Measurements from ENCODE around the gene SH3PXD2A. TPM values are rescaled to one million over a fixed set of nuclear protein-coding genes. Genes with fewer than 3 reads are reported as not detected.
A peak's percentile ranks its signal among the peaks of the same experiment; 100 is the strongest.

The SH3PXD2A gene
- total and polyA plus RNA-seq, 3 experiments from 2014 or later, result 0.48 to 8.0 (median 7.7) TPM

DNA sequence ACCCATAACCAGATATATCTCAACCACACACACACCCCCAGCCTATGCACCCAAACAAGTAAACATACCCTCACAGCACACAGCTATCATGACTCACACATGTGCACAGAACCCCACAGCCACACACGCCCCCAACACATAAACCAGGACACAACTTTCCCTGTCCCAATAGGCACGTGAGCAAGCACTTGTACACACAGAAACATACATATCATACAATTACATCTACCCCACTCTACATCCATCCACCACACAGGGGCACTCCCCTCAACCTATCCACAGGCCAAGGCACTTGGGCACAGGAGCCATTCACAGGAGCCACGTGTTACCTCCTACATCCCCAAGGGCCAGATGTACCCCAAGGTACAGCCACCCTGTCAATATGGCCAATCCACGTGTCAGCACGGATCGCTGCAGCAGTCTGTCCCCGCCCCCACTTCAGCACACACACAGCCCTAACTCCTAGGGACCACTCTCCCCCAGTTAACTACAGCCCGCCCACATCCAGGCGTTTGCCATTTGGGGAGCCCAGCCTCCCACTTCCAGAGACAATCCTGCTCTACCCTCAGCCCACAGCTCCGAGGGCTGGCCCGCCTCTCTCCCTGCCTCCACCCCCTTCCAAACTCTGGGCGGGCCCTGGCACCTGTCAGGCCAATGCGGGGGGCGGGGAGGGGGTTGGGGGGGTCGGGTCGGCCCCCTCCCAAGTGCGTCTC is 163.5 kb downstream of the SH3PXD2A start:
- DNase-seq, result no peak
- Mint-ChIP-seq H3K27me3 (no peaks in the 10 kb centered on the region), H3K36me3 (peaks cover 0 to 2% (median 0%) of the 10 kb centered on the region in 3 donors), H3K9me3 (no peaks in the 10 kb centered on the region), H3K27ac (peak overlapping the region; percentile 3 to 97 (median 80)), H3K4me3 (peak overlapping the region; percentile 57 to 85 (median 70)), H3K4me1 (peaks cover 22 to 40% (median 28%) of the 10 kb centered on the region in 3 donors)
- Histone ChIP-seq H3K4me3 (ENCODE audit: low read length) (no peak overlapping the region), H3K9me3 (ENCODE audit: low read length) (no peaks in the 10 kb centered on the region), H3K36me3 (ENCODE audit: insufficient read depth, low read length) (no peaks in the 10 kb centered on the region), H3K27me3 (ENCODE audit: insufficient read depth, low read length, poor library complexity, severe bottlenecking) (no peaks in the 10 kb centered on the region), H3K27ac (ENCODE audit: low read depth, low read length) (no peak overlapping the region), H3K4me1 (ENCODE audit: insufficient read depth, low read length) (peaks cover 37% of the 10 kb centered on the region)
- ChIA-PET CTCF (no interaction called here), POLR2A (no interaction called here)

DNA sequence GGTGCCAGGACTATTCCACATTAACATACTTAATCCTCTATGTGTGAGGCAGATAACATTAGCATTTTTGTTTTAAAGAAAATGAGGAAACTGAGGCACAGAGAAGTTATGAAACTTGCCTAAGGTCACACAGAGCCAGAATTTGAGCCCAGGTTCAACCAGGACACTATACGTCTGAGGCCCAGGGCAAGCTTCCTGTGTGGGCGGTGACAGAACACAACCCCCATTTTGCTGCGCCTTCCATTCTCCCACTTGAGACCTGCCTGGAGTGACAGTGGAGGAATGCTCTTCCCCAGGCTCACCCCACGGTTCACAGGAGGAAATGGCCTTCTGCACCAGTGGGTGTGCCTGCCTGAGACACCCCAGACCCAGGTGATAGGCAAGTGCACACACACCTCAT is 164.1 kb downstream of the SH3PXD2A start:
- Histone ChIP-seq H3K36me3 (ENCODE audit: insufficient read depth, low read length) (no peaks in the 10 kb centered on the region), H3K27me3 (ENCODE audit: insufficient read depth, low read length, poor library complexity, severe bottlenecking) (no peaks in the 10 kb centered on the region), H3K27ac (ENCODE audit: low read depth, low read length) (no peak overlapping the region), H3K4me1 (ENCODE audit: insufficient read depth, low read length) (peaks cover 31% of the 10 kb centered on the region), H3K9me3 (ENCODE audit: low read length) (no peaks in the 10 kb centered on the region), H3K4me3 (ENCODE audit: low read length) (no peak overlapping the region)
- Mint-ChIP-seq H3K4me3 (peak overlapping the region in 6 of 7 donors; percentile 57 to 73 (median 64)), H3K4me1 (peaks cover 17 to 35% (median 22%) of the 10 kb centered on the region in 3 donors), H3K27me3 (no peaks in the 10 kb centered on the region), H3K9me3 (no peaks in the 10 kb centered on the region), H3K27ac (peak overlapping the region in 7 of 8 donors; percentile 3 to 97 (median 80)), H3K36me3 (peaks cover 0 to 2% (median 0%) of the 10 kb centered on the region in 3 donors)
- ChIA-PET POLR2A (no interaction called here), CTCF (no interaction called here)
- no peak for DNase-seq

DNA sequence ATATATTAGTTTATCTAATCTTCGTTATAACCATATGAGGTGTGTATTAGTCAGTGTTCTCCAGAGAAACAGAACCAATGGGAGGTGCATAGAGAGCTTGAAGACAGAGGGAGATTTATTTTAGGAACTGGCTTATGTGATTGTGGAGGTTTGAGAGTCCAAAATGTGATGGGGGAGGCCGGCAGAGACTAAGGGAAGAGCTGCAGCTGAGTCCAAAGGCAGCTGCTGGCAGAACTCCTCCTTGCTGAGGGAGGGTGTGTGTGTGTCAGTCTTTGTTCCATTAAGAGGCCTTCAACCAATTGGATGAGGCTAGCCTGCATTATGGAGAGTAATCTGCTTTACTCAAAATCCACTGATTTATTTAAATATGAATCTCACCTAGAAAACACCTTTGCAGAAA is 165.1 kb downstream of the SH3PXD2A start:
- ChIA-PET CTCF (interaction anchor here (1.1 to 2.5 kb wide), 3 partner anchors 10 to 85 kb away, joined by 3 to 8 read pairs (median 6); no protein-coding TSS in a partner anchor), POLR2A (no interaction called here)
- Mint-ChIP-seq H3K4me1 (peaks cover 14 to 32% (median 20%) of the 10 kb centered on the region in 3 donors), H3K4me3 (peak overlapping the region in 2 of 7 donors; percentile 44 to 61), H3K9me3 (no peaks in the 10 kb centered on the region), H3K27me3 (no peaks in the 10 kb centered on the region), H3K27ac (peak overlapping the region in 6 of 8 donors; percentile 27 to 77 (median 70)), H3K36me3 (peaks cover 0 to 2% (median 0%) of the 10 kb centered on the region in 3 donors)
- Histone ChIP-seq H3K27me3 (ENCODE audit: insufficient read depth, low read length, poor library complexity, severe bottlenecking) (no peaks in the 10 kb centered on the region), H3K27ac (ENCODE audit: low read depth, low read length) (no peak overlapping the region), H3K4me3 (ENCODE audit: low read length) (no peak overlapping the region), H3K9me3 (ENCODE audit: low read length) (no peaks in the 10 kb centered on the region), H3K36me3 (ENCODE audit: insufficient read depth, low read length) (no peaks in the 10 kb centered on the region), H3K4me1 (ENCODE audit: insufficient read depth, low read length) (peaks cover 23% of the 10 kb centered on the region)
- DNase-seq, result no peak

DNA sequence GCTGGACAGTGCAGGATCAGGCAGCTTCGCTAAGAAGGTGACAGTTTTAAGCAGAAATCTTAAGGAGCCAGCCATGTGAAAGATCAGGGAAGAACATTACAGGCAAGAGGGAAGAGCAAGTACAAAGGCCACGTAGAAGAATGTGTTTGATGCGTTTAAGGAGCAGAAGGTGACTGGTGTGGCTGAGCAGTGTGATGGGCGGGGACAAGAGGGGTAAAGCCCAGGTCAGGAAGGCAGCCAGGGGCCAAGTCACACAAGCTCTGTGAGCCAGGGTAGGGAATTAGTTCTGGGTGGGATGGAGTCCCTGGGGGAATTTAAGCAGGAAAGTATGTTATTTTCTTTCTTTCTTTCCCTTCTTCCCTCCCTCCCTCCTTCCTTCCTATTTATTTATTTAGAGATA is 166.9 kb downstream of the SH3PXD2A start:
- Histone ChIP-seq H3K36me3 (ENCODE audit: insufficient read depth, low read length) (no peaks in the 10 kb centered on the region), H3K27ac (ENCODE audit: low read depth, low read length) (no peak overlapping the region), H3K4me1 (ENCODE audit: insufficient read depth, low read length) (peaks cover 14% of the 10 kb centered on the region), H3K9me3 (ENCODE audit: low read length) (no peaks in the 10 kb centered on the region), H3K27me3 (ENCODE audit: insufficient read depth, low read length, poor library complexity, severe bottlenecking) (no peaks in the 10 kb centered on the region), H3K4me3 (ENCODE audit: low read length) (no peak overlapping the region)
- peaks cover 10 to 22% (median 12%) of the 10 kb centered on the region in 3 donors for H3K4me1 Mint-ChIP-seq
- peaks cover 0 to 2% (median 0%) of the 10 kb centered on the region in 3 donors for H3K36me3 Mint-ChIP-seq
- no peak overlapping the region for H3K4me3 Mint-ChIP-seq
- CTCF ChIA-PET, result interaction anchor here (2.4 to 2.5 kb wide), 2 partner anchors 8 to 83 kb away, joined by 6 to 8 read pairs; no protein-coding TSS in a partner anchor
- peak overlapping the region in 3 of 8 donors; percentile 3 to 51 (median 34) for H3K27ac Mint-ChIP-seq
- POLR2A ChIA-PET, result no interaction called here
- no peaks in the 10 kb centered on the region for H3K9me3 Mint-ChIP-seq
- DNase-seq, result no peak
- no peaks in the 10 kb centered on the region for H3K27me3 Mint-ChIP-seq

DNA sequence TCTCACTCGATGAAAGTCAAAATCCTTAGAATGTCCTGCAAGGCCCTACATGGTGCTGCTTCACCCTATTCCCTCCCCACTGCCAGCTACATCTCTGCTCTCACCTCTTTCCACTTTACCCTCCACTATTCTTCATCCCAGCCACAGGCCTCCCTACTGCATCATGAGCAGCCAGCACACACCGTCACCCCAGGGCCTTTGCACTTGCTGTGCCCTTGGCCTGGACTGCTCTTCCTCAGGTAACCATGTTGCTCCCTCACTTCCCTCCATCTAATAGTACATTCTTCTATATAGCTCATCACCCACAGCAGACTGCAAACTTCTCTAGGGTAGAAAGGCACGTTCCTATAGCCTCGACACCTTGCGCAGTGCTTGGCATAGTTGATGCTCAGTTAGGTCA is 167.7 kb downstream of the SH3PXD2A start:
- Histone ChIP-seq H3K36me3 (ENCODE audit: insufficient read depth, low read length) (no peaks in the 10 kb centered on the region), H3K4me3 (ENCODE audit: low read length) (no peak overlapping the region), H3K27me3 (ENCODE audit: insufficient read depth, low read length, poor library complexity, severe bottlenecking) (no peaks in the 10 kb centered on the region), H3K27ac (ENCODE audit: low read depth, low read length) (no peak overlapping the region), H3K4me1 (ENCODE audit: insufficient read depth, low read length) (peaks cover 11% of the 10 kb centered on the region), H3K9me3 (ENCODE audit: low read length) (no peaks in the 10 kb centered on the region)
- POLR2A ChIA-PET, result no interaction called here
- CTCF ChIA-PET, result interaction anchor here (1.3 to 5.6 kb wide), 5 partner anchors 18 to 96 kb away, joined by 3 to 55 read pairs (median 14); no protein-coding TSS in a partner anchor
- peaks cover 8 to 19% (median 9%) of the 10 kb centered on the region in 3 donors for H3K4me1 Mint-ChIP-seq
- H3K4me3 Mint-ChIP-seq, result no peak overlapping the region
- peak overlapping the region in 1 of 8 donors; percentile 76 for H3K27ac Mint-ChIP-seq
- DNase-seq, result no peak
- H3K27me3 Mint-ChIP-seq, result no peaks in the 10 kb centered on the region
- H3K36me3 Mint-ChIP-seq, result no peaks in the 10 kb centered on the region
- no peaks in the 10 kb centered on the region for H3K9me3 Mint-ChIP-seq

DNA sequence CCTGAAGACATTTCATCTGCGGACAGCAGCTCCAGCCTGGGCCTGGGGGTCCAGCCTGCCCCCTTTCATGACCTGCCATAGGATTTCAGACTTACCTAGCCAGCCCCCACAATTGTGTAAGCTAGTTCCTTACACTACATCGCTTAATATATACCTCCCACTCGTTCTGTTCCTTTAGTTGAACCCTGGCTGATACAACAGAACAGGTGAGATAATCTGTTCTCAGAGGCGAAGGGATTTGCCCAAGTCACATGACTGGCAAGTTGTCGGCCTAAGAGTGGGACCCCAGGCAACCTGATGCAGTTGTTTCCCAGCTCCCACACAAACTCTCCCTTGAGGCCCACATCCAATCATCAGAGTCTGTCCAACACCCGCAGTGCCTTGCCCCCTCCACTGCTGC is 168.2 kb downstream of the SH3PXD2A start:
- no peaks in the 10 kb centered on the region for H3K9me3 Mint-ChIP-seq
- Histone ChIP-seq H3K4me1 (ENCODE audit: insufficient read depth, low read length) (peaks cover 7% of the 10 kb centered on the region), H3K9me3 (ENCODE audit: low read length) (no peaks in the 10 kb centered on the region), H3K27ac (ENCODE audit: low read depth, low read length) (no peak overlapping the region), H3K4me3 (ENCODE audit: low read length) (no peak overlapping the region), H3K36me3 (ENCODE audit: insufficient read depth, low read length) (no peaks in the 10 kb centered on the region), H3K27me3 (ENCODE audit: insufficient read depth, low read length, poor library complexity, severe bottlenecking) (no peaks in the 10 kb centered on the region)
- no peak overlapping the region for H3K27ac Mint-ChIP-seq
- H3K27me3 Mint-ChIP-seq, result no peaks in the 10 kb centered on the region
- DNase-seq, result no peak
- no peaks in the 10 kb centered on the region for H3K36me3 Mint-ChIP-seq
- CTCF ChIA-PET, result interaction anchor here (0.8 to 5.6 kb wide), 12 partner anchors 8 to 159 kb away, joined by 3 to 55 read pairs (median 8); no protein-coding TSS in a partner anchor
- POLR2A ChIA-PET, result no interaction called here
- H3K4me1 Mint-ChIP-seq, result peaks cover 8 to 16% (median 9%) of the 10 kb centered on the region in 3 donors
- H3K4me3 Mint-ChIP-seq, result no peak overlapping the region

DNA sequence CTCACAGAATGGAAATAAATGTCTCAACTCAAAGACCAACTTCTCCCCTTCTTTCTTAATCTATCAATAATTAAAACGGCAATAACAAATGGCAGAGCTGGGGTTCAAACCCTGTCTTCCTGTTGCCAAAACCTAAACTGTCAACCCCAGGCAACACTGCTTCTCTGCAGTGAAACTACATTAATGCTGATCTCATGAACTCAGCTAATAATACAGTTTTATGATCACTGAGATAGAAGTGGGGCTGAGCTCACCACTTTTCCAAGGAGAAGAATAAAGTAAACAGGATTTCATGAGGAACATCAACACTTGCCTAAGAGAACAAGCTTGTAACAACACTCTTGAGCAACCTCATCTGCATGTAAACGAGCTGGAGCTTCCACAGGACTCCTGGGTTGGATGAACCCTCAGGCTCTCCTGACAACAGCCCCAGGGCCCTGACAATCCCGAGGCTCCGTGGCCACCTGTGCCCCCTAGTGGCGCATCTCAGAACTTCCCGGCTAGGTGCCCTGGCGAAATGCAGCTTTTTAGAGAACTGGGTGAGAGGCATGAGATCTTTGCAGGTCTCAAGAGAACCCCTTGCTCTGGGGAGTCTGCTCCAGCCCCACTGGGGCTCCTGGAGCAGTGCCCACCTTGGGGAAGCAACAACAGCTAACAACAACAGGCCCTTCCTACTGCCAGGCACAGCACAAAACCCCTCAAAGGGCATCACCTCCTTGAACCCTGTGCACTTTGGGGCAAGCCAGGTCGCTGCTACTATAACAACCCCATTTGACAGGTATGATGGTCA is 169.3 kb downstream of the SH3PXD2A start:
- ChIA-PET CTCF (interaction anchor here (0.7 to 5.6 kb wide), 30 partner anchors 9 to 266 kb away, joined by 3 to 55 read pairs (median 4); no protein-coding TSS in a partner anchor), POLR2A (interaction anchor here (0.5 to 1.3 kb wide), 2 partner anchors 25 to 154 kb away, joined by 4 read pairs; no protein-coding TSS in a partner anchor)
- Histone ChIP-seq H3K27ac (ENCODE audit: low read depth, low read length) (no peak overlapping the region), H3K4me3 (ENCODE audit: low read length) (no peak overlapping the region), H3K9me3 (ENCODE audit: low read length) (no peaks in the 10 kb centered on the region), H3K27me3 (ENCODE audit: insufficient read depth, low read length, poor library complexity, severe bottlenecking) (no peaks in the 10 kb centered on the region), H3K4me1 (ENCODE audit: insufficient read depth, low read length) (no peaks in the 10 kb centered on the region), H3K36me3 (ENCODE audit: insufficient read depth, low read length) (no peaks in the 10 kb centered on the region)
- no peaks in the 10 kb centered on the region for H3K9me3 Mint-ChIP-seq
- DNase-seq, result peak; percentile 51 to 78 (median 61)
- peaks cover 0 to 6% (median 0%) of the 10 kb centered on the region in 3 donors for H3K4me1 Mint-ChIP-seq
- H3K27me3 Mint-ChIP-seq, result no peaks in the 10 kb centered on the region
- H3K4me3 Mint-ChIP-seq, result no peak overlapping the region
- no peaks in the 10 kb centered on the region for H3K36me3 Mint-ChIP-seq
- H3K27ac Mint-ChIP-seq, result peak overlapping the region in 4 of 8 donors; percentile 29 to 87 (median 54)

All from CD8-positive, alpha-beta memory T cell (primary cell).